ENCODE measurements around the gene UGT8. TPM values are rescaled to one million over a fixed set of nuclear protein-coding genes. Genes with fewer than 3 reads are reported as not detected.

UGT8 gene, protein sequence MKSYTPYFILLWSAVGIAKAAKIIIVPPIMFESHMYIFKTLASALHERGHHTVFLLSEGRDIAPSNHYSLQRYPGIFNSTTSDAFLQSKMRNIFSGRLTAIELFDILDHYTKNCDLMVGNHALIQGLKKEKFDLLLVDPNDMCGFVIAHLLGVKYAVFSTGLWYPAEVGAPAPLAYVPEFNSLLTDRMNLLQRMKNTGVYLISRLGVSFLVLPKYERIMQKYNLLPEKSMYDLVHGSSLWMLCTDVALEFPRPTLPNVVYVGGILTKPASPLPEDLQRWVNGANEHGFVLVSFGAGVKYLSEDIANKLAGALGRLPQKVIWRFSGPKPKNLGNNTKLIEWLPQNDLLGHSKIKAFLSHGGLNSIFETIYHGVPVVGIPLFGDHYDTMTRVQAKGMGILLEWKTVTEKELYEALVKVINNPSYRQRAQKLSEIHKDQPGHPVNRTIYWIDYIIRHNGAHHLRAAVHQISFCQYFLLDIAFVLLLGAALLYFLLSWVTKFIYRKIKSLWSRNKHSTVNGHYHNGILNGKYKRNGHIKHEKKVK
- total RNA-seq, result under 1 TPM; 0.17 to 0.36 TPM
- polyA plus RNA-seq, result under 1 TPM in 1 of 2 donors, not detected in 1; 0.08 TPM

DNA sequence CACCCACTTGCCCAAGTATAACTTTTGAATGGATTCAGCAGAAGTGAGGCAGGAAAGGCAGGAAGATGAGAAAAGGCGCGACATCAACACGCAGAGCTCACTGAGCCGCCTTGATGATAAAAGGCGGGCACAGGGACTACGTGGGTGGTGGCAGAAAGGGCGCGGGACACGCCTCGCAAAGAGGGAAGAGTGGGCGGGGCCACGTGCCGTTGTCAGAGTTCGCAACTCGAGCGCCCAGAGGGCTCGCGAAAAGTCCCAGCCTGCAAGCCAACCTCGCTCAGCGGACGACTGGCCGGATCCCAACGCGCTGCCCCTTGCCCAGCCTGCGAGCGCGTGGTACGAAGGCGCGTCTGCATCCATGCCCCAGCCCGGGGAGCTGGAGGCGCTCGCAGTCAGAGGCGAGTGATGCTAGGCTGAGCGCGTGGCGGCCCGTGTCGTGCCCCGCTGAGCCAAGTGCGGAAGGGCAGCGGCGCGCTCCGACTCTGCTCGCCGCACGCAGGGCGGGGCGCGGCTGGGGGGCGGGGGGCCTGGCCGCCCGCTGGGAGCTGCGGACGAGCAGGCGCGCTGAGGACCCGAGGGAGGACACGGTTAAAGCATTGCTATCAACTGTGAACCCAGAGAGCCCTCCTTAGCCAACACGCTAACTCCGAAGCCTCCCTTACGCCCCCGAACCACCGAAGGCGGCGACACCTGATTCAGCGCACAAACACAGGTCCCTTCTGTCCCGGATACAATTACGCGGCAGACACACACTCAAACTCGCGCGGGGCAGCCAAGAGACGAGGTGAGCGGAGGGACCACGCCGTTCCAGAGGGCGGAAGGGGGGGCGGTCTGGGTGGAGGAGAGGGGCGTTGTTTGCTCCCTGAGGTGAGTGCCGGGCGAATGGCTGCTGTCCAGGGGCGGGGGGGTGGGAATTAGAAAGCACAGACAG, at the start of gene UGT8:
TSS of gene UGT8 (plus strand) at position 617 of the 931 bp plus-strand sequence. CDS start 24,074 bp downstream, outside the sequence.
- Mint-ChIP-seq H3K27me3 (peaks cover 23% of the 10 kb centered on the region in 2 donors), H3K9me3 (peaks cover 0 to 6% (median 0%) of the 10 kb centered on the region in 8 donors), H3K36me3 (no peaks in the 10 kb centered on the region), H3K4me1 (peaks cover 2 to 18% (median 9%) of the 10 kb centered on the region in 4 donors), H3K27ac (peak within 1 kb of the TSS in 2 of 7 donors; percentile 16 to 59), H3K4me3 (peak within 1 kb of the TSS; percentile 63 to 82 (median 74))
- Histone ChIP-seq H3K4me1 (ENCODE audit: insufficient read depth, low read length) (peaks cover 8% of the 10 kb centered on the region), H3K36me3 (ENCODE audit: insufficient read depth, low read length) (no peaks in the 10 kb centered on the region), H3K9me3 (ENCODE audit: control insufficient read depth in 1 of 2, low read length in 2 of 2) (no peaks in the 10 kb centered on the region), H3K4me3 (ENCODE audit: low read length in 2 of 2) (no peak within 1 kb of the TSS), H3K27me3 (ENCODE audit: insufficient read depth, low read length) (peaks cover 7% of the 10 kb centered on the region), H3K27ac (ENCODE audit: low read depth, low read length) (no peak within 1 kb of the TSS)
- ChIA-PET POLR2A (ENCODE audit: partially characterized antibody) (no interaction called here), CTCF (ENCODE audit: partially characterized antibody) (no interaction called here)
- intact Hi-C loops (cut with micrococcal nuclease), result no loop called here
- peak in 1 of 5 donors; percentile 3 for DNase-seq

DNA sequence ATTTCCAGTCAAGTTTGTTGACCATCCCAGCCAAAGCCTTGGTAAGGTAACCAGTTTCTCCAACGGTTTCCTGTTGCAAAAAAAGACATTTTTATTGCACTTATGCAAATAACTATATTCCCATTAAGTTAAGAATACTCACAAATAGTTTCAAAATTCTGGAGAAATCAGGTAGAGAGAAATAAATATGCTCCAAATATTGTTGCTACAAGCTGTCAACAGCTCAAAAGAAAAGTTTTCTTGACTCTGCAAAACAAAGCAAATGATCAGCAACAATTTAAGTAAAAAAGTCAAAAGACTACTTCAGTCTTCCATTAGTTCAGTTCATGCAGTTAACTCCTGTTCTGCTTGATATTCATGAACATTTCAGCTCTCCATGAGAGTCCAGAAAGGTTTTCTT, 49.0 kb upstream of the UGT8 start:
- Mint-ChIP-seq H3K27me3 (no peaks in the 10 kb centered on the region), H3K36me3 (no peaks in the 10 kb centered on the region), H3K27ac (no peak overlapping the region), H3K4me3 (no peak overlapping the region), H3K9me3 (peaks cover 0 to 10% (median 2%) of the 10 kb centered on the region in 8 donors), H3K4me1 (no peaks in the 10 kb centered on the region)
- ChIA-PET CTCF (ENCODE audit: partially characterized antibody) (no interaction called here), POLR2A (ENCODE audit: partially characterized antibody) (no interaction called here)
- Histone ChIP-seq H3K4me1 (ENCODE audit: insufficient read depth, low read length) (no peaks in the 10 kb centered on the region), H3K9me3 (ENCODE audit: control insufficient read depth in 1 of 2, low read length in 2 of 2) (no peaks in the 10 kb centered on the region), H3K27ac (ENCODE audit: low read depth, low read length) (no peak overlapping the region), H3K27me3 (ENCODE audit: insufficient read depth, low read length) (no peaks in the 10 kb centered on the region), H3K4me3 (ENCODE audit: low read length in 2 of 2) (no peak overlapping the region), H3K36me3 (ENCODE audit: insufficient read depth, low read length) (no peaks in the 10 kb centered on the region)
- no peak for DNase-seq
- intact Hi-C loops (cut with micrococcal nuclease), result no loop called here

DNA sequence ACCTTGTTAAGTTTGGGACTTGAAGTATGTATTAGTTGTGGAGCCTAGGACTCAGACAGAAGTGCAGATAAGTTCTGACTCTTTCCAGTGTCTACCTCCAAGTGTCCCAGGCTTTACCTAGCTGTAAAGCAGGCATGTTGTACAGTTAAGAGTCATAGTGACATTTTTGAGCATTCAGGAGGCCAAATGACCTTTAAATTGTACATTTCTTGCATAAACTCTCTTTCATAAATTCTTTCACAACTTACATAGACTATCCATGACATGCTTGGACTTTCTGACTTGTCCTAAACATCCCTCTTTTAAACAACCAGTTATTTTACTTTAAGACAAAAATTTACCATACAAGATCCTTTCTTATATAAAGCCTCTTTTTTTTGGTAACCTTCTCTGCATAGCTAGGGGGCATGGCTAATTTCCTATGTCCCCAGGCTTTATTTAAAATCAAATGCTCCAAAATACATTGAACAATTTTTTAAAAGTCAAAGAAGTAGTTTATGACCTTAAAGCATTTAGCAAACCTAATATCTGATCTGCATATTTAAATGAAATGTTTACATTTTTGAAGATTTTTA, 40.1 kb upstream of the UGT8 start:
- no peaks in the 10 kb centered on the region for H3K27me3 ChIP-seq (ENCODE audit: insufficient read depth, low read length)
- H3K9me3 ChIP-seq (ENCODE audit: control insufficient read depth in 1 of 2, low read length in 2 of 2), result no peaks in the 10 kb centered on the region
- H3K4me1 ChIP-seq (ENCODE audit: insufficient read depth, low read length), result no peaks in the 10 kb centered on the region
- H3K9me3 Mint-ChIP-seq, result peaks cover 0 to 10% (median 4%) of the 10 kb centered on the region in 8 donors
- POLR2A ChIA-PET (ENCODE audit: partially characterized antibody), result no interaction called here
- H3K4me3 Mint-ChIP-seq, result no peak overlapping the region
- intact Hi-C loops (cut with micrococcal nuclease), result no loop called here
- H3K27ac Mint-ChIP-seq, result no peak overlapping the region
- H3K27ac ChIP-seq (ENCODE audit: low read depth, low read length), result no peak overlapping the region
- H3K4me3 ChIP-seq (ENCODE audit: low read length in 2 of 2), result no peak overlapping the region
- H3K4me1 Mint-ChIP-seq, result no peaks in the 10 kb centered on the region
- DNase-seq, result no peak
- CTCF ChIA-PET (ENCODE audit: partially characterized antibody), result no interaction called here
- no peaks in the 10 kb centered on the region for H3K36me3 Mint-ChIP-seq
- H3K36me3 ChIP-seq (ENCODE audit: insufficient read depth, low read length), result no peaks in the 10 kb centered on the region
- H3K27me3 Mint-ChIP-seq, result no peaks in the 10 kb centered on the region

DNA sequence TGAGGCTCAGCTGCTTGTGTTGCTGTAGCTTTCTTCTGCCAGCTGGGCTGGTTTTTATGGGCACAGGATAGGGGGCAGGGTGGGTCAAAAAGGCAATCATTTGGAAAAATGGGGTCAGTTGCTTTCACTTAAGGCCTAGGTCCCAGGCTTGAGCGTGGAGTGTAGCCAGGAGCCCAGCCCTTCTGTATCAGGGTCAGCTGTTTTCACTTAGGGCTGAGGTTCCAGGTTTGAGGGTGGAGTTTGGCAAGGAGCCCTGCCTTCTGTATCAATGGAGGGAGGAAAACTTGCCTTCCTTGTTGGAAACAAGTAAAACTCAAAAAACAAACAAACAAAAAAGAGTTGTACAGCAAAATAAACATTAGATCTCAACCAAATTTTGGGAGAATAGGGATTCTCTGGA, 37.0 kb upstream of the UGT8 start:
- Histone ChIP-seq H3K27me3 (ENCODE audit: insufficient read depth, low read length) (no peaks in the 10 kb centered on the region), H3K27ac (ENCODE audit: low read depth, low read length) (no peak overlapping the region), H3K36me3 (ENCODE audit: insufficient read depth, low read length) (no peaks in the 10 kb centered on the region), H3K4me3 (ENCODE audit: low read length in 2 of 2) (no peak overlapping the region), H3K9me3 (ENCODE audit: control insufficient read depth in 1 of 2, low read length in 2 of 2) (no peaks in the 10 kb centered on the region), H3K4me1 (ENCODE audit: insufficient read depth, low read length) (no peaks in the 10 kb centered on the region)
- ChIA-PET CTCF (ENCODE audit: partially characterized antibody) (no interaction called here), POLR2A (ENCODE audit: partially characterized antibody) (no interaction called here)
- Mint-ChIP-seq H3K4me1 (no peaks in the 10 kb centered on the region), H3K9me3 (peaks cover 0 to 10% (median 4%) of the 10 kb centered on the region in 8 donors), H3K4me3 (no peak overlapping the region), H3K36me3 (no peaks in the 10 kb centered on the region), H3K27me3 (peaks cover 1 to 2% of the 10 kb centered on the region in 2 donors), H3K27ac (no peak overlapping the region)
- intact Hi-C loops (cut with micrococcal nuclease), result no loop called here
- DNase-seq, result no peak

DNA sequence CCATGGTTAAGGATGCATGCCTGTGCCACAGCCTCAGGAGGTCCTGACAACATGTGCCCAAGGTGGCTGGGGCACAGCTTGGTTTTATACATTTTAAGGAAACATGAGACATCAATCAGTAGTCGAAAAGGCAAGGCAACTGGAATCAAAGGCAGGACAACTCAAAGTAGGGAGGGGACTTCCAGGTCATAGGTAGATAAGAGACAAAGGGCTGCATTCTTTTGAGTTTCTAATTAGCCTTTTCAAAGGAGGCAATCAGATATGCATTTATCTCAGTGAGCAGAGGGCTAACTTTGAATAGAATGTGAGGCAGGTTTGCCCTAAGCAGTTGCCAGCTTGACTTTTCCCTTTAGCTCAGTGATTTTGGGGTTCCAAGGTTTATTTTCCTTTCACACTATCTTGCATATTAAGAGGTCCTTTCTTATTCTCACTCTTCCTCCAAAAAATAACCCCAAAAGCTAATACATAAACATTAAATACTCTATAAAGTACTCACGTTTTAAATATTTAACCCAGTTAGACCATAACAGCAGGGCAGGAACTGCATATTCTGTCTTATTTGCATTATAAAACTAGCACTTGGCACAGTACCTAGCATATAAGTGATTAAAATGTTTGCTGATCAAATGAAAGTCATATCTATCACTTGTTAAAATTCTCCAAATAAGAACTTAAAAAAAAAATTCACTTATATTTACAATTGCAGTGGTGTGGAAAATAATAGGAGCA, 36.3 kb upstream of the UGT8 start:
- Histone ChIP-seq H3K4me3 (ENCODE audit: low read length in 2 of 2) (no peak overlapping the region), H3K9me3 (ENCODE audit: control insufficient read depth in 1 of 2, low read length in 2 of 2) (no peaks in the 10 kb centered on the region), H3K4me1 (ENCODE audit: insufficient read depth, low read length) (no peaks in the 10 kb centered on the region), H3K27ac (ENCODE audit: low read depth, low read length) (no peak overlapping the region), H3K27me3 (ENCODE audit: insufficient read depth, low read length) (no peaks in the 10 kb centered on the region), H3K36me3 (ENCODE audit: insufficient read depth, low read length) (no peaks in the 10 kb centered on the region)
- POLR2A ChIA-PET (ENCODE audit: partially characterized antibody), result no interaction called here
- DNase-seq, result no peak
- H3K36me3 Mint-ChIP-seq, result no peaks in the 10 kb centered on the region
- H3K9me3 Mint-ChIP-seq, result peaks cover 0 to 10% (median 4%) of the 10 kb centered on the region in 8 donors
- peaks cover 1 to 2% of the 10 kb centered on the region in 2 donors for H3K27me3 Mint-ChIP-seq
- H3K4me3 Mint-ChIP-seq, result no peak overlapping the region
- no peak overlapping the region for H3K27ac Mint-ChIP-seq
- CTCF ChIA-PET (ENCODE audit: partially characterized antibody), result no interaction called here
- intact Hi-C loops (cut with micrococcal nuclease), result no loop called here
- no peaks in the 10 kb centered on the region for H3K4me1 Mint-ChIP-seq

DNA sequence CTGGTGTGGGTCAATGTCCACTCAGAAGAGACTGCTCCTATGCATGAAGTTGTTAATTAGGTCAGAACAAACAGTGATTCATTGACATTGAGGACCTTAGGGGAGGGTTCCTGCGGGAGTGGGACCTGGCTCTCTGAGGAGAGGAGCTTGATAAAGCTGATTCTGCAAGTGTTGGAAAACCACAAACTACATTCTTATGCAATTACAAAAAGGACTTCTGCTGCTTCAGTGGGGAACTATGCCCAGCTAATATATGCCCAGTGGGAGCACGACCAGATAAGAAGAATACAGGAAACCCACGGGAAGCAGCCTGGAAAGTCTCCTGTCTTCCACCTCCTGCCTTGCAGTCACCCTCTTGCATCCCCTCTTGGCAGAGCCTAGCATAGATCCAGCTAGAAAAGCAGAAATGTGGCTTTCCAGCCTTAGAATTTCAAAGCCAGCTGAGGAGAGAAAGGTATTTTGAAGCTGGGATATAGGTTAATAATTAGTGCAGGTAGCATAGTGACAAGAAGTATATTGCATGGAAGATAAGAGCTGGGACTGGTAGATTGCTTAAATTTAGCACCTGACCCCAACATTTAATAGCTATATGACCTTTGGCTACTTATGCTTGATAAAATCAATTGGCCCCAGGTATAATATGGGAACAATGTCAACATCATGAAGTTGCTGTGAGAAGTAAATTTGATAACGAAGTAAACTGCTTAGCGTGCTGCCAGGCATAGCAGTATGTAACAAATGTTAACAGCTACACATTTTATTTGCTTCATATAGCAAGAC, 34.9 kb upstream of the UGT8 start:
- Mint-ChIP-seq H3K27ac (no peak overlapping the region), H3K9me3 (peaks cover 0 to 4% (median under 1%) of the 10 kb centered on the region in 8 donors), H3K27me3 (peaks cover 1 to 2% of the 10 kb centered on the region in 2 donors), H3K36me3 (no peaks in the 10 kb centered on the region), H3K4me3 (no peak overlapping the region), H3K4me1 (no peaks in the 10 kb centered on the region)
- Histone ChIP-seq H3K36me3 (ENCODE audit: insufficient read depth, low read length) (no peaks in the 10 kb centered on the region), H3K4me3 (ENCODE audit: low read length in 2 of 2) (no peak overlapping the region), H3K4me1 (ENCODE audit: insufficient read depth, low read length) (no peaks in the 10 kb centered on the region), H3K27me3 (ENCODE audit: insufficient read depth, low read length) (no peaks in the 10 kb centered on the region), H3K27ac (ENCODE audit: low read depth, low read length) (no peak overlapping the region), H3K9me3 (ENCODE audit: control insufficient read depth in 1 of 2, low read length in 2 of 2) (no peaks in the 10 kb centered on the region)
- no peak for DNase-seq
- ChIA-PET POLR2A (ENCODE audit: partially characterized antibody) (no interaction called here), CTCF (ENCODE audit: partially characterized antibody) (no interaction called here)
- intact Hi-C loops (cut with micrococcal nuclease), result no loop called here
